DMS53 treated with DMSO at 0.1 percent for 48 hours (cell line): ENCODE results near the gene PDK2.

ENCODE experiments used
- DNase-seq: peaks from one replicate; lab custom pipeline; 2025; ENCODE audit not compliant: unreplicated experiment; lab: John Stamatoyannopoulos, UW

PDK2 gene

GRCh38 chr17:50114849-50115357 is 19.8 kb downstream of the PDK2 start:
- DNase-seq: peak; percentile 55

- no peak for DNase-seq
Measured at GRCh38 chr17:50115756-50116155, 20.6 kb downstream of the PDK2 start.

- peak; percentile 61 for DNase-seq
Measured at GRCh38 chr17:50117202-50118051, 22.3 kb downstream of the PDK2 start.

GRCh38 chr17:50118076-50118827 is 23.1 kb downstream of the PDK2 start:
- no peak for DNase-seq

GRCh38 chr17:50118828-50119218 is 23.7 kb downstream of the PDK2 start:
- no peak for DNase-seq

- no peak for DNase-seq
Measured at GRCh38 chr17:50120475-50121253, 25.5 kb downstream of the PDK2 start.

GRCh38 chr17:50122945-50123344 is 27.8 kb downstream of the PDK2 start:
- no peak for DNase-seq

- no peak for DNase-seq
Measured at GRCh38 chr17:50123649-50124349, 28.6 kb downstream of the PDK2 start.

GRCh38 chr17:50125420-50125997 is 30.4 kb downstream of the PDK2 start:
- no peak for DNase-seq

- no peak for DNase-seq
Measured at GRCh38 chr17:50127697-50128361, 32.7 kb downstream of the PDK2 start.

- no peak for DNase-seq
Measured at GRCh38 chr17:50128441-50129352, 33.5 kb downstream of the PDK2 start.

GRCh38 chr17:50129353-50129727 is 34.2 kb downstream of the PDK2 start:
- DNase-seq: no peak

- DNase-seq: no peak
Measured at GRCh38 chr17:50129728-50130558, 34.8 kb downstream of the PDK2 start, which contains the start of gene SAMD14. Gene SAMD14 (minus strand): TSS chr17:50130160. CDS start chr17:50124959, 5,201 bp downstream.

- no peak for DNase-seq
Measured at GRCh38 chr17:50130559-50131305, 35.6 kb downstream of the PDK2 start.

- DNase-seq: no peak
Measured at GRCh38 chr17:50132104-50132794, 37.1 kb downstream of the PDK2 start.

- no peak for DNase-seq
Measured at GRCh38 chr17:50133028-50133768, 38.0 kb downstream of the PDK2 start.
